Fibroblast of lung (primary cell): ENCODE results near the gene PVALB. TPM values are rescaled to one million over a fixed set of nuclear protein-coding genes. Genes with fewer than 3 reads are reported as not detected.

ENCODE experiments used
- DNase-seq, 2 donors: peaks; one replicate each; pipeline versions ENCODE4 v3.0.0 to v3.0.0-alpha.2; 2010; ENCODE audit warnings: low read depth in 2 of 2
- H2AFZ ChIP-seq: 2 replicates; pipeline ENCODE4 v1.5.1; 2012; ENCODE audit warnings: low read length, control low read depth, inconsistent platforms
- H3K27ac ChIP-seq: 2 replicates; pipeline ENCODE4 v1.5.1; 2011; ENCODE audit warnings: low read length, control low read depth; ENCODE audit not compliant: insufficient read depth
- H3K27me3 ChIP-seq: 2 replicates; pipeline ENCODE4 v1.5.1; 2011; ENCODE audit warnings: mild to moderate bottlenecking, low read length; ENCODE audit not compliant: control insufficient read depth, insufficient read depth
- H3K36me3 ChIP-seq: 2 replicates; pipeline ENCODE4 v1.5.1; 2011; ENCODE audit warnings: low read length; ENCODE audit not compliant: control insufficient read depth, insufficient read depth
- H3K4me1 ChIP-seq: 2 replicates; pipeline ENCODE4 v1.5.1; 2011; ENCODE audit warnings: low read length; ENCODE audit not compliant: control insufficient read depth, insufficient read depth; ENCODE audit errors: extremely low read depth
- H3K4me2 ChIP-seq: 2 replicates; pipeline ENCODE4 v1.5.1; 2011; ENCODE audit warnings: low read length, control low read depth; ENCODE audit not compliant: insufficient read depth; ENCODE audit errors: extremely low read depth
- H3K4me3 ChIP-seq, 4 experiments: fragments of 200-600 bp in 1 of 4; sonication (generic) in 1 of 4; replicated peaks in 1 of 4; 2 replicates each; pipeline ENCODE4 v1.5.1; 2011 to 2016; ENCODE audit warnings: low read length in 4 of 4, low read depth in 3 of 4, mild to moderate bottlenecking in 3 of 4, control low read depth in 2 of 4, inconsistent platforms in 1 of 4, mixed read lengths in 1 of 4; ENCODE audit not compliant: insufficient read depth in 1 of 4; ENCODE audit errors: control extremely low read depth in 1 of 4
- H3K79me2 ChIP-seq: 2 replicates; pipeline ENCODE4 v1.5.1; 2012; ENCODE audit warnings: mild to moderate bottlenecking, low read length, inconsistent platforms; ENCODE audit not compliant: control insufficient read depth, insufficient read depth
- H3K9ac ChIP-seq: 2 replicates; pipeline ENCODE4 v1.5.1; 2011; ENCODE audit warnings: mild to moderate bottlenecking, low read length, control low read depth; ENCODE audit not compliant: insufficient read depth
- H3K9me3 ChIP-seq: 2 replicates; pipeline ENCODE4 v1.5.1; 2012; ENCODE audit warnings: low read depth, low read length; ENCODE audit not compliant: control insufficient read depth, insufficient read depth
- H4K20me1 ChIP-seq: 2 replicates; pipeline ENCODE4 v1.5.1; 2011; ENCODE audit warnings: low read length; ENCODE audit not compliant: control insufficient read depth, insufficient read depth; ENCODE audit errors: extremely low read depth
- CTCF ChIP-seq, 2 donors: IDR thresholded peaks in 1 of 2; conservative IDR thresholded peaks in 1 of 2; 1 replicate in 1 of 2; 2 replicates in 1 of 2; pipeline ENCODE4 v1.5.1; 2011 to 2012; ENCODE audit warnings: low read length in 2 of 2, control low read depth in 1 of 2, inconsistent platforms in 1 of 2, low read depth in 1 of 2, mild to moderate bottlenecking in 1 of 2
- EZH2 ChIP-seq: IDR thresholded peaks from 2 replicates; pipeline ENCODE4 v1.5.1; 2012; ENCODE audit warnings: low read length, control low read depth, mild to moderate bottlenecking; ENCODE audit errors: missing control alignments
- polyA plus RNA-seq, 2 donors: library from polyadenylated mRNA; depleted of rRNA in 1 of 2; stranded (reverse) in 1 of 2; unstranded in 1 of 2; fragments of >200 nt; gene quantifications; 2 replicates each; pipeline ENCODE4 v1.2.1, GENCODE V29; 2011 to 2012; ENCODE audit warnings: missing spikeins in 1 of 2
- total RNA-seq: library from RNA; depleted of rRNA; stranded (reverse); fragments of >200 nt; gene quantifications from 2 replicates; pipeline ENCODE4 v1.2.1, GENCODE V29; 2014

Gene PVALB
- total and polyA plus RNA-seq, 2 donors (not counting 1 experiment from before 2014, with no cell fraction given), result not detected

- no peak overlapping the region for H3K9ac ChIP-seq
- no peak overlapping the region for H3K27ac ChIP-seq
- no peak for DNase-seq
- H3K36me3 ChIP-seq, result no peaks in the 10 kb centered on the region
- H3K9me3 ChIP-seq, result no peaks in the 10 kb centered on the region
- peaks cover 8% of the 10 kb centered on the region for H3K27me3 ChIP-seq
- no peaks in the 10 kb centered on the region for H4K20me1 ChIP-seq
- no peak overlapping the region for H3K4me2 ChIP-seq
- TF ChIP-seq CTCF (conservative IDR thresholded peaks at IDR 0.05 in 1 of 2, IDR thresholded peaks at IDR 0.05 in 1 of 2; ENCODE audit: low read depth in 1 of 2, low read length in 2 of 2) (no peak), EZH2 (no peak)
- no peaks in the 10 kb centered on the region for H3K4me1 ChIP-seq
- no peaks in the 10 kb centered on the region for H3K79me2 ChIP-seq
- H3K4me3 ChIP-seq, result no peak overlapping the region
- H2AFZ ChIP-seq, result no peak overlapping the region
Measured at GRCh38 chr22:36852056-36852973, 35.5 kb upstream of the PVALB start.

GRCh38 chr22:36850682-36851081 lies 33.8 kb upstream of the PVALB start:
- H3K4me1 ChIP-seq, result no peaks in the 10 kb centered on the region
- no peak overlapping the region for H3K9ac ChIP-seq
- no peak overlapping the region for H3K27ac ChIP-seq
- H3K36me3 ChIP-seq, result no peaks in the 10 kb centered on the region
- TF ChIP-seq EZH2, result no peak
- DNase-seq, result no peak
- H3K79me2 ChIP-seq, result no peaks in the 10 kb centered on the region
- no peak overlapping the region for H3K4me3 ChIP-seq
- no peak overlapping the region for H3K4me2 ChIP-seq
- no peak overlapping the region for H2AFZ ChIP-seq
- H4K20me1 ChIP-seq, result no peaks in the 10 kb centered on the region
- peaks cover 2% of the 10 kb centered on the region for H3K27me3 ChIP-seq
- H3K9me3 ChIP-seq, result no peaks in the 10 kb centered on the region

- no peaks in the 10 kb centered on the region for H3K36me3 ChIP-seq
- no peaks in the 10 kb centered on the region for H4K20me1 ChIP-seq
- H3K4me1 ChIP-seq, result no peaks in the 10 kb centered on the region
- no peak overlapping the region for H2AFZ ChIP-seq
- no peak overlapping the region for H3K4me2 ChIP-seq
- no peaks in the 10 kb centered on the region for H3K79me2 ChIP-seq
- no peaks in the 10 kb centered on the region for H3K9me3 ChIP-seq
- TF ChIP-seq CTCF (conservative IDR thresholded peaks at IDR 0.05 in 1 of 2, IDR thresholded peaks at IDR 0.05 in 1 of 2; ENCODE audit: low read depth in 1 of 2, low read length in 2 of 2) (no peak), EZH2 (no peak)
- peaks cover 2% of the 10 kb centered on the region for H3K27me3 ChIP-seq
- no peak for DNase-seq
- H3K9ac ChIP-seq, result no peak overlapping the region
- no peak overlapping the region for H3K27ac ChIP-seq
- H3K4me3 ChIP-seq, result no peak overlapping the region
Measured at GRCh38 chr22:36850056-36850455, 33.2 kb upstream of the PVALB start.
